Thymus (tissue), 11 donors: ENCODE results near the gene HDAC4. TPM values are rescaled to one million over a fixed set of nuclear protein-coding genes. Genes with fewer than 3 reads are reported as not detected.

ENCODE experiments used
- DNase-seq, 9 donors: peaks; one replicate each; pipeline ENCODE4 v3.0.0-alpha.2; 2013; ENCODE audit warnings: low spot score in 9 of 9, low read depth in 6 of 9, missing footprints in 1 of 9
- H3K27ac ChIP-seq, 2 donors: one replicate each; pipeline ENCODE4 v1.5.1; 2013; ENCODE audit warnings: control low read depth in 1 of 2, low read depth in 1 of 2, low read length in 1 of 2, mild to moderate bottlenecking in 1 of 2, moderate library complexity in 1 of 2
- H3K27me3 ChIP-seq, 2 donors: one replicate each; pipeline ENCODE4 v1.5.1; 2013; ENCODE audit warnings: low read length in 1 of 2; ENCODE audit not compliant: control insufficient read depth in 2 of 2, insufficient read depth in 1 of 2
- H3K36me3 ChIP-seq, 2 donors: one replicate each; pipeline ENCODE4 v1.5.1; 2013; ENCODE audit warnings: low read length in 1 of 2, mild to moderate bottlenecking in 1 of 2, moderate library complexity in 1 of 2; ENCODE audit not compliant: control insufficient read depth in 2 of 2, insufficient read depth in 2 of 2
- H3K4me1 ChIP-seq, 2 donors: one replicate each; pipeline ENCODE4 v1.5.1; 2013; ENCODE audit warnings: low read length in 2 of 2; ENCODE audit not compliant: control insufficient read depth in 2 of 2, insufficient read depth in 2 of 2
- H3K4me3 ChIP-seq, 2 donors: one replicate each; pipeline ENCODE4 v1.5.1; 2013; ENCODE audit warnings: low read length in 2 of 2, control low read depth in 1 of 2, mild to moderate bottlenecking in 1 of 2
- H3K9me3 ChIP-seq, 2 donors: one replicate each; pipeline ENCODE4 v1.5.1; 2013; ENCODE audit warnings: low read length in 1 of 2, mild to moderate bottlenecking in 1 of 2; ENCODE audit not compliant: control insufficient read depth in 2 of 2, insufficient read depth in 1 of 2
- WGBS: extraction: QIAGEN DNeasy Blood & Tissue Kit; methylation state at CpG from one replicate; pipeline ENCODE4 v1.1.7; 2013; 5-methylcytosine and 5-hydroxymethylcytosine counted together
- polyA plus RNA-seq: library from polyadenylated mRNA; stranded (reverse); fragments of 200-250 nt; gene quantifications from one replicate; pipeline ENCODE4 v1.2.3, GENCODE V29; 2013
- total RNA-seq: library from RNA; stranded (reverse); fragments of 120-200 nt; gene quantifications from one replicate; pipeline ENCODE4 v1.2.4, GENCODE V29; 2013
- donor health status: healthy.

HDAC4 gene
- total and polyA plus RNA-seq, 2 donors, result 7.8 to 17.9 TPM

DNA sequence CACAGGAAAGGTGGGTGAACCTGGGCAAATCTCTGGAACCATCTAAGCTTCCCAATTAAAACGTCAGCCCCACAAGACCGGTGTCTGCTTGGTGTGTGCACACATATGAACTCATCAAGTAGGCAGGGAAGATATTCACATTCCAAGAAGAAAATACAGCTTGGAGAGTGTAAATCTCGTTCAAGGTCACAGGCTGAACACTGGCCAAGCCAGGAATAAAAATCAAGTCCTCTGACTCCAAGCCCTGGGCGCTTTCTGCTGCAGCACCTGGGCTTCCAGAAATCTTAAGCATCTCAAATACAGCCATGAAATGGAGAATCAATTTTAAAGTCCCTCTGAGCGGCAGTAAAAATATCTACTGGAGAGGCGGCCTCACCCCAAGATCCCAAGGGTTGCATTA, 402.0 kb downstream of the HDAC4 start:
- Histone ChIP-seq H3K4me1 (no peaks in the 10 kb centered on the region), H3K36me3 (no peaks in the 10 kb centered on the region), H3K27me3 (no peaks in the 10 kb centered on the region), H3K9me3 (peaks cover 2 to 4% of the 10 kb centered on the region in 2 donors), H3K27ac (no peak overlapping the region), H3K4me3 (no peak overlapping the region)
- 81% methylated on average over 6 of the region's 6 CpGs for WGBS
- DNase-seq, result no peak
